Stimulated activated CD4-positive, alpha-beta T cell treated with anti-CD3 and anti-CD28 coated beads, TNF-alpha, amount 100 ng/mL, for 48 hours (primary cell): Measurements from ENCODE around the gene STK11.

ENCODE experiments used
- DNase-seq, 3 donors: peaks; one replicate each; pipeline ENCODE4 v3.0.0-alpha.2; 2020; ENCODE audit warnings: low read depth in 3 of 3

Gene STK11

GRCh38 chr19:1249990-1250436 is 44.4 kb downstream of the STK11 start:
- DNase-seq, result no peak

- DNase-seq, result no peak
Observed at GRCh38 chr19:1250437-1251260, 45.1 kb downstream of the STK11 start.

GRCh38 chr19:1251330-1252220 is 46.0 kb downstream of the STK11 start:
- DNase-seq, result peak in 1 of 3 donors; percentile 58

GRCh38 chr19:1252221-1252820 is 46.7 kb downstream of the STK11 start:
- no peak for DNase-seq

GRCh38 chr19:1252821-1253513 is 47.4 kb downstream of the STK11 start:
- DNase-seq, result peak; percentile 57 to 64 (median 63)

GRCh38 chr19:1253514-1254080 is 48.0 kb downstream of the STK11 start:
- DNase-seq, result no peak

GRCh38 chr19:1254081-1254527 is 48.5 kb downstream of the STK11 start:
- DNase-seq, result no peak

GRCh38 chr19:1254530-1255185 is 49.1 kb downstream of the STK11 start:
- DNase-seq, result no peak

GRCh38 chr19:1255186-1256161 is 49.9 kb downstream of the STK11 start:
- DNase-seq, result no peak

- DNase-seq, result no peak
Observed at GRCh38 chr19:1256646-1257474, 51.3 kb downstream of the STK11 start.

- DNase-seq, result no peak
Observed at GRCh38 chr19:1257475-1258162, 52.0 kb downstream of the STK11 start.

GRCh38 chr19:1258163-1258492 is 52.5 kb downstream of the STK11 start:
- DNase-seq, result no peak

GRCh38 chr19:1258707-1259205 is 53.2 kb downstream of the STK11 start:
- no peak for DNase-seq

GRCh38 chr19:1259206-1259875 is 53.8 kb downstream of the STK11 start:
- peak in 1 of 3 donors; percentile 70 for DNase-seq

GRCh38 chr19:1259876-1260748 is 54.5 kb downstream of the STK11 start:
- DNase-seq, result peak in 1 of 3 donors; percentile 51
